ENCODE results near the gene FXN. TPM values are rescaled to one million over a fixed set of nuclear protein-coding genes. Genes with fewer than 3 reads are reported as not detected.

Gene FXN
- total and polyA plus RNA-seq, 12 donors: 10.3 to 38.7 (median 22.0) TPM

DNA sequence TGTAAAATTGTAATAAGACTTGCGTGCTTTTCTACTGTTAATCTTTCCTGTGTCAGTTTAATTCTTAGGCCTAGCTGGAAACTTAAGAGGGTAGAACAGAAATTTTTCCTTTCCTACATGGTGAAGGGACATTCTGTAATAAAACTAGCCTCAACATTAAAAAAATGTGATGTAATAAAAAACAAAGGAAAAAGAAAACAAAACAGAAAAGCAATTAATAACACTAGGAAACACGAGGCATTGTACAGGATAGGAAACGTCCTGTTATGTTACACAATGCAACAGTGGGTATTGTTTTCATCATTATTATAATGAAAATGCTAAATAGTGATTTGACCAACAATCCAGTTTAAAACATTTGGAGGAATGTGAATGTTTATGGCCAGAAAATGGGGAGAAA is 47.8 kb downstream of the FXN start:
- DNase-seq: no peak

DNA sequence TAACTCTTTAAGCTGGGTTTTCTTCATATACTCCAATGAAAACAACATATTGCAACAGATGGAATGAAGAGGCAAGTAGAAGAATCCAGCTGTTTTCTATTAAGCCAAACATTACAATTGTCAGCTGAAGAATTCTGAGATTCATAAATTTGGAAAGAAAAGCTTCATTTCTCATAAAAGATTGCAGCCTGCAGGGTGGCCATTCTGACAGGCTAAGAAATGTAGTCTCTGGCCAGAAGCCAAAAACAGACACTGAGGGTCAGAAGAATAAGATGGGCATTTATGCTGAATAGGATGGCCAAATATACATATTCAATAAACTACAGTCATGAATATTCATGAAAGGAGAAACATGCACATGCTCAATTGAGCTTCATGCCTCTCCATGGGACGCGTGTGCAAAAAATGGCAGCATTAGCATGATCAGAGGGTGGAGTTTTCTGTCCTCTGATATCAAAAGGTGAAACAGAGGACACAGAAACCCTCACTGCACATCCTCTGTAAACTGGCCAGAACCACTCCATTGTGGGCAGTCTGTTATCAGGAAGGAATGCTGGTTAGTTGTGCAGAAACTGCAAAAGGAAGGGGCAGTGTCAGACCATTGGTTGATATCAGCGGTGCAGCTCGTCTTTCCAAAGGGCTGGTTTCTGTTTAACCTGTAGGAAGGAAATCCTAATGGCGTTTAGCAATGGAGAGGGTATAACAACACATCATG is 50.2 kb downstream of the FXN start:
- TF ChIP-seq POLR2A (IDR thresholded peaks at IDR 0.05) (no peak), CTCF (IDR thresholded peaks at IDR 0.05) (no peak)
- no peak overlapping the region for H3K4me3 ChIP-seq
- H3K4me1 ChIP-seq (replicated peaks in 1 of 2): peaks cover 0 to 10% of the 10 kb centered on the region in 2 donors
- WGBS, 4 donors: 66 to 73% (median 68%) methylated on average over 5 of the region's 5 CpGs
- no peaks in the 10 kb centered on the region for H3K9me3 ChIP-seq (replicated peaks in 1 of 3)
- DNase-seq: peak in 1 of 7 donors; percentile 32
- peak overlapping the region in 1 of 5 donors; percentile 43 for H3K27ac ChIP-seq
- intact Hi-C loops (cut with DNase I): no loop called here
- H3K36me3 ChIP-seq (replicated peaks in 1 of 2): no peaks in the 10 kb centered on the region
- no peaks in the 10 kb centered on the region for H3K27me3 ChIP-seq

More for the DNA sequence above, 47.8 kb downstream of the FXN start:
- TF ChIP-seq CTCF (IDR thresholded peaks at IDR 0.05) (no peak), POLR2A (IDR thresholded peaks at IDR 0.05) (no peak)
- Histone ChIP-seq H3K9me3 (replicated peaks in 1 of 3) (no peaks in the 10 kb centered on the region), H3K36me3 (replicated peaks in 1 of 2) (no peaks in the 10 kb centered on the region), H3K4me3 (no peak overlapping the region), H3K4me1 (replicated peaks in 1 of 2) (peaks cover 0 to 6% of the 10 kb centered on the region in 2 donors), H3K27ac (no peak overlapping the region), H3K27me3 (no peaks in the 10 kb centered on the region)
- 65 to 72% (median 67%) methylated on average over 3 of the region's 3 CpGs for whole genome bisulfite sequencing, 4 donors
- intact Hi-C loops (cut with DNase I): no loop called here

- Histone ChIP-seq H3K4me3 (no peak overlapping the region), H3K27ac (peak overlapping the region in 1 of 5 donors; percentile 43), H3K27me3 (no peaks in the 10 kb centered on the region), H3K9me3 (replicated peaks in 1 of 3) (no peaks in the 10 kb centered on the region), H3K4me1 (replicated peaks in 1 of 2) (peaks cover 0 to 10% of the 10 kb centered on the region in 2 donors), H3K36me3 (replicated peaks in 1 of 2) (no peaks in the 10 kb centered on the region)
- DNase-seq: no peak
- whole genome bisulfite sequencing, 4 donors: 86 to 100% (median 92%) methylated on average over 2 of the region's 2 CpGs
- intact Hi-C loops (cut with DNase I): no loop called here
- no peak for TF ChIP-seq POLR2A (IDR thresholded peaks at IDR 0.05)
- no peak for TF ChIP-seq CTCF (IDR thresholded peaks at IDR 0.05)
These were observed 50.8 kb downstream of the FXN start for GRCh38 chr9:69086312-69086711.

DNA sequence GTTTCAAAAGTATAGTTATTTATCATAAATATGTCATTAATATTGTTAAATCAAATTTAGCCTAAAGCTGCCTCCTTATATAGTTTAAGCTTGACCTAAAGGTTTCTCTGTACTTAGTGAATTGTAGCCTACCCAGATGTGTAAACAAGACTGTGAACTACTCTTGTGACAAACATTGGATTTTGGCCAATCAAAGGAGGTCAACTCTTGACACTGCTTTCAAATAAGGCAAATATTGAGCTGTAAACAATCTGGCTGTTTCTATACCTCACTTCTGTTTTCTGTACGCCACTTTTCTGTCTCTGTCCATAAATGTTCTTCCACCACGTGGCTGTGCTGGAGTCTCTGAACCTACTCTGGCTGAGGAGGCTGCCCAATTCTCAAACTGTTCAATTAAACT is 51.2 kb downstream of the FXN start:
- WGBS, 4 donors: 78 to 87% (median 85%) methylated on average over 2 of the region's 2 CpGs

More for the DNA sequence above, 51.2 kb downstream of the FXN start:
- Histone ChIP-seq H3K27ac (no peak overlapping the region), H3K4me3 (no peak overlapping the region), H3K9me3 (replicated peaks in 1 of 3) (no peaks in the 10 kb centered on the region), H3K36me3 (replicated peaks in 1 of 2) (no peaks in the 10 kb centered on the region), H3K27me3 (no peaks in the 10 kb centered on the region), H3K4me1 (replicated peaks in 1 of 2) (peaks cover 0 to 10% of the 10 kb centered on the region in 2 donors)
- TF ChIP-seq CTCF (IDR thresholded peaks at IDR 0.05) (no peak), POLR2A (IDR thresholded peaks at IDR 0.05) (no peak)
- no peak for DNase-seq
- intact Hi-C loops (cut with DNase I): no loop called here
